Muscle layer of colon (tissue), 2 donors: ENCODE measurements around the gene ZMYM1.
"Not testable (repeated sequence)": the region's sequence is repeated elsewhere in the genome, so short reads cannot be mapped to it uniquely, and the experiment has no call there.

Experiments used
- H3K27ac ChIP-seq: one replicate; pipeline ENCODE4 v1.7.0; 2013; ENCODE audit warnings: low read depth, mild to moderate bottlenecking, low read length, moderate library complexity
- H3K27me3 ChIP-seq, 2 donors: one replicate each; pipeline ENCODE4 v1.7.0; 2013; ENCODE audit warnings: low read length in 2 of 2, mild to moderate bottlenecking in 2 of 2; ENCODE audit not compliant: insufficient read depth in 2 of 2, control insufficient read depth in 1 of 2
- H3K36me3 ChIP-seq: one replicate; pipeline ENCODE4 v1.7.0; 2013; ENCODE audit warnings: mild to moderate bottlenecking, low read length; ENCODE audit not compliant: insufficient read depth
- H3K4me1 ChIP-seq: one replicate; pipeline ENCODE4 v1.7.0; 2013; ENCODE audit warnings: mild to moderate bottlenecking, low read length; ENCODE audit not compliant: insufficient read depth
- H3K4me3 ChIP-seq, 2 donors: one replicate each; pipeline ENCODE4 v1.7.0; 2013; ENCODE audit warnings: low read length in 2 of 2, low read depth in 1 of 2, mild to moderate bottlenecking in 1 of 2, moderate library complexity in 1 of 2
- H3K9ac ChIP-seq: one replicate; pipeline ENCODE4 v1.7.0; 2013; ENCODE audit warnings: low read length
- H3K9me3 ChIP-seq: one replicate; pipeline ENCODE4 v1.7.0; 2013; ENCODE audit warnings: mild to moderate bottlenecking, low read length
- donor health status: abdominal sarcoma.
- donor health status: Adenocarcinoma of cecum.

Gene ZMYM1

DNA sequence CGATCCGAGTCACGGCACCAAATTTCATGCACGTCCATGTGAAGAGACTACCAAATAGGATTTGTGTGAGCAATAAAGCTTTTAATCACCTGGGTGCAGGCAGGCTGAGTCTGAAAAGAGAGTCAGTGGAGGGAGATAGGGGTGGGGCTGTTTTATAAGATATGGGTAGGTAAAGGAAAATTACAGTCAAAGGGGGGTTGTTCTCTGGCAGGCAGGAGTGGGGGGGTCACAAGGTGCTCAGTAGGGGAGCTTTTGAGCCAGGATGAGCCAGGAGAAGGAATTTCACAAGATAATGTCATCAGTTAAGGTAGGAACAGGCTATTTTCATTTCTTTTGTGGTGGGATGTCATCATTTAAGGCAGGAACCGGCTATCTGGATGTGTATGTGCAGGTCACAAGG, 58.4 kb downstream of the ZMYM1 start:
- not testable (repeated sequence) for H3K9ac ChIP-seq, H3K4me1 ChIP-seq, H3K9me3 ChIP-seq, H3K27me3 ChIP-seq, H3K4me3 ChIP-seq, H3K36me3 ChIP-seq, H3K27ac ChIP-seq

DNA sequence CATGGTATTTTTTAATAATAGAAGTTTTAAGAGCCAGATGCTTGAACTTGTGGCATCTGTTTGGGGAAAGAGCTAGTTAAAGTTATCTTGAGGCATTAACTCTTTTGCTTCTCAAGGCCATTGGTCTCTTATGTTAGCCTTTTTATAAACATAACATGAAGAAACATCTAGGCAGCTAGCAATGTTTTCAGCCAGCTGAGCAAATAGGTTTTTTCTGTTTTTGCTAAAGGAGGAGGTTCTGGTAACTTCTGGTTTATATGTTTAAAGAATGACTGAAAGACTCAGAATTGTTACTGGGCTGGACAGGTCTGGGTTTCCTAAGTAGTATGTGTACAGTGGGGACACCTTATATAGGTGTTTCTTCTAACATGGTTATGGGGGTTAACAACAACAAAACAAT, 63.1 kb downstream of the ZMYM1 start:
- H3K27me3 ChIP-seq, H3K36me3 ChIP-seq, H3K9ac ChIP-seq, H3K4me3 ChIP-seq, H3K9me3 ChIP-seq, H3K27ac ChIP-seq, H3K4me1 ChIP-seq: not testable (repeated sequence)

DNA sequence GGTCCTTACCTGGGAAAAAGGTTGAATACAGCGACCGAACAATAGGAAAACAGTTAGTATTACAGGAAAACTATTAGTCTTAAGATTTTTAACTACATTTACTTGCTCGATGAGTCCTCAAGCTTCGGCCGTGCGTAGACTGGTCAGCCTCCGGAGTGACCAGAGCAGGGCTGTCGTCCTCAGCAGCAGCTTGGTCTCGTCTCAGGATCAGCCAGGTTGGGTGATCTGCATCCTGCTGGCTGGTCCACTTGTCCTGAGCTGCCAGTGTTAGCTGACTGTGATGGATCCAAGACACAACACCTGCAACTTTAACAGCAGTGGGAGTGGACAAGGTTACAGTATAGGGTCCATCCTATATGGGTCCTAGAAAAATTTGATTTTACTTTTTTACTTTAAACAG, 63.5 kb downstream of the ZMYM1 start:
- not testable (repeated sequence) for H3K4me3 ChIP-seq, H3K9ac ChIP-seq, H3K27me3 ChIP-seq

GRCh38 chr1:35143737-35144508, 64.7 kb downstream of the ZMYM1 start:
- Histone ChIP-seq H3K4me3 (no peak overlapping the region), H3K27ac (no peak overlapping the region), H3K9ac (no peak overlapping the region), H3K27me3 (no peaks in the 10 kb centered on the region), H3K36me3 (no peaks in the 10 kb centered on the region), H3K9me3 (no peaks in the 10 kb centered on the region), H3K4me1 (no peaks in the 10 kb centered on the region)

More for the DNA sequence above, 63.5 kb downstream of the ZMYM1 start:
- not testable (repeated sequence) for H3K27ac ChIP-seq, H3K9me3 ChIP-seq, H3K36me3 ChIP-seq, H3K4me1 ChIP-seq

- H3K27me3 ChIP-seq, H3K4me1 ChIP-seq, H3K9ac ChIP-seq, H3K27ac ChIP-seq, H3K9me3 ChIP-seq, H3K4me3 ChIP-seq, H3K36me3 ChIP-seq: not testable (repeated sequence)
These were observed 66.8 kb downstream of the ZMYM1 start for GRCh38 chr1:35145892-35146549.

- H3K36me3 ChIP-seq, result no peaks in the 10 kb centered on the region
- no peak overlapping the region for H3K4me3 ChIP-seq
- H3K9ac ChIP-seq, result no peak overlapping the region
- H3K27ac ChIP-seq, result no peak overlapping the region
- H3K9me3 ChIP-seq, result no peaks in the 10 kb centered on the region
- no peaks in the 10 kb centered on the region for H3K27me3 ChIP-seq
- no peaks in the 10 kb centered on the region for H3K4me1 ChIP-seq
These were observed 72.0 kb downstream of the ZMYM1 start for GRCh38 chr1:35151220-35151619.

DNA sequence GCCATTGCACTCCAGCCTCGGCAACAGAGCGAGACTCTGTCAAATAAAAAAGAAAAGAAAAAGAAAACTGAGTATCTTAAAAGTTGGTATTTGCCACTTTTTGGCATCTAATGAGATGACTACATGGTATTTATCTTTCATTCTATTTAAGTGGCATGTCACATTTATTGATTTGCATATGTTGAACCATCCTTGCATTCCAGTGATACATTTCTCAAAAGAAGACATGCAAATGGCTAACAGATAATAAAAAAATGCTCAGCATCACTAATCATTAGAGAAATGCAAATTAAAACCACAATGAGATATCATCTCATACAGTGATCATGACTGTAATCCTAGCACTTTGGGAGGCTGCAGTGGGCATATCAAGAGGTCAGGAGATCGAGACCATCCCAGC, 85.7 kb downstream of the ZMYM1 start:
- H3K9ac ChIP-seq, result no peak overlapping the region

More for the DNA sequence above, 85.7 kb downstream of the ZMYM1 start:
- H3K4me1 ChIP-seq, result no peaks in the 10 kb centered on the region
- no peaks in the 10 kb centered on the region for H3K9me3 ChIP-seq
- H3K36me3 ChIP-seq, result no peaks in the 10 kb centered on the region
- H3K27me3 ChIP-seq, result no peaks in the 10 kb centered on the region
- no peak overlapping the region for H3K4me3 ChIP-seq
- H3K27ac ChIP-seq, result no peak overlapping the region
